ENCODE data around the gene KCNT1. TPM values are rescaled to one million over a fixed set of nuclear protein-coding genes. Genes with fewer than 3 reads are reported as not detected.

The KCNT1 gene
- total RNA-seq, 1 experiment from 2014 or later: not detected

DNA sequence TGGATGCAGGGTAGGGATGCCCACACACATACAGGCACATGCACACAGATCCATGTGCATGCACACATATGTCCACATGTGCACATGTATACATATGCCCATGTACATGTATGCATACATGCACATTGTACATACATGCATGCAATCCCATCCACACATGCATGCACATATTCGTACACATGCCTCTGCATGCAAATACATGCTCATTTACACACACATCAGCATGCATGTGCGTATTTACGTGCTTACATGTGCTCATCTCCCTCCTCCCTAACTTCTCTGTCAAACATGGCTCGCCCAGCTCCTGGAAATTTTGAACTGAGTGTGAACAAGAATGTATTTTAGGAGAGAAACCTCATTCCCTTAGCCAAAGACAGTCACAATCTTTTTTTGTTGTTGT is 6.2 kb downstream of the KCNT1 start:
- ChIA-PET CTCF (no interaction called here), POLR2A (ENCODE audit: low non-redundant PET) (no interaction called here)
- no peaks in the 10 kb centered on the region for H3K9me3 ChIP-seq (ENCODE audit: low read depth, low read length, poor library complexity, severe bottlenecking)
- no peak overlapping the region for H3K4me3 ChIP-seq (ENCODE audit: low read depth, low read length, poor library complexity, severe bottlenecking)
- no peaks in the 10 kb centered on the region for H3K36me3 ChIP-seq (ENCODE audit: insufficient read depth, low read length, poor library complexity, severe bottlenecking)
- peaks cover 4% of the 10 kb centered on the region for H3K27me3 ChIP-seq (replicated peaks; ENCODE audit: insufficient read depth, low read depth, low read length, poor library complexity)
- H3K4me1 ChIP-seq (ENCODE audit: insufficient read depth, low read length, poor library complexity, severe bottlenecking): no peaks in the 10 kb centered on the region
- BruUV-seq (replicated peaks): no TSS peak
- H3K27ac ChIP-seq (ENCODE audit: low read depth, low read length, poor library complexity, severe bottlenecking): no peak overlapping the region
- intact Hi-C loops (cut with micrococcal nuclease; ENCODE audit: unreplicated experiment): no loop called here
- DNase-seq (ENCODE audit: low spot score): no peak
- TF ChIP-seq, protein P1, sequence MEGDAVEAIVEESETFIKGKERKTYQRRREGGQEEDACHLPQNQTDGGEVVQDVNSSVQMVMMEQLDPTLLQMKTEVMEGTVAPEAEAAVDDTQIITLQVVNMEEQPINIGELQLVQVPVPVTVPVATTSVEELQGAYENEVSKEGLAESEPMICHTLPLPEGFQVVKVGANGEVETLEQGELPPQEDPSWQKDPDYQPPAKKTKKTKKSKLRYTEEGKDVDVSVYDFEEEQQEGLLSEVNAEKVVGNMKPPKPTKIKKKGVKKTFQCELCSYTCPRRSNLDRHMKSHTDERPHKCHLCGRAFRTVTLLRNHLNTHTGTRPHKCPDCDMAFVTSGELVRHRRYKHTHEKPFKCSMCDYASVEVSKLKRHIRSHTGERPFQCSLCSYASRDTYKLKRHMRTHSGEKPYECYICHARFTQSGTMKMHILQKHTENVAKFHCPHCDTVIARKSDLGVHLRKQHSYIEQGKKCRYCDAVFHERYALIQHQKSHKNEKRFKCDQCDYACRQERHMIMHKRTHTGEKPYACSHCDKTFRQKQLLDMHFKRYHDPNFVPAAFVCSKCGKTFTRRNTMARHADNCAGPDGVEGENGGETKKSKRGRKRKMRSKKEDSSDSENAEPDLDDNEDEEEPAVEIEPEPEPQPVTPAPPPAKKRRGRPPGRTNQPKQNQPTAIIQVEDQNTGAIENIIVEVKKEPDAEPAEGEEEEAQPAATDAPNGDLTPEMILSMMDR (conservative IDR thresholded peaks at IDR 0.05; ENCODE audit: low read depth, low read length): no peak
- no peak for TF ChIP-seq EZH2 (IDR thresholded peaks at IDR 0.05; ENCODE audit: borderline replicate concordance, low read depth, low read length, poor library complexity, severe bottlenecking)

DNA sequence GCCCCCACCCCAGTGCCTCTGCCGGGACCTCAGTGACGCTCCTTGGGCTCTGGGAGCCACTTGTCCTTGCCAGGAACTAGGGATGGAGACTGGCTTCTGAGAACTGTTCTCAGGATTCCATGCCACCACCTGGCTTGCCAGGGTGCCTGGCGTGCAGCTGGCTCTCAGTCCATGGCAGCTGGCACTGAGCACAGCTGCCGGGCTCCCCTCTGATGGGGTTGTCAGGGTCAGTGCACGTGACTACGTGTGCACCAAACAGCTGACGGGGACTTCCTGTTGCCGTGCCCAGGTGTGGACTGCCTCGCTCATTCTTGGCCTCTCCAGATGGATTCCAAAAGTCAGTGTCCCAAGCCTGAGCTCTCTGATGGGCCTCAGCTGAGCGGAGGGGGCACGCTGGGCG is 9.4 kb downstream of the KCNT1 start:
- no TSS peak for BruUV-seq (replicated peaks)
- H3K27ac ChIP-seq (ENCODE audit: low read depth, low read length, poor library complexity, severe bottlenecking): no peak overlapping the region
- ChIA-PET POLR2A (ENCODE audit: low non-redundant PET) (no interaction called here), CTCF (no interaction called here)
- no peaks in the 10 kb centered on the region for H3K36me3 ChIP-seq (ENCODE audit: insufficient read depth, low read length, poor library complexity, severe bottlenecking)
- peaks cover 30% of the 10 kb centered on the region for H3K27me3 ChIP-seq (replicated peaks; ENCODE audit: insufficient read depth, low read depth, low read length, poor library complexity)
- H3K4me3 ChIP-seq (ENCODE audit: low read depth, low read length, poor library complexity, severe bottlenecking): no peak overlapping the region
- no peak for TF ChIP-seq EZH2 (IDR thresholded peaks at IDR 0.05; ENCODE audit: borderline replicate concordance, low read depth, low read length, poor library complexity, severe bottlenecking)
- TF ChIP-seq, protein P1 (conservative IDR thresholded peaks at IDR 0.05; ENCODE audit: low read depth, low read length): no peak
- no peaks in the 10 kb centered on the region for H3K9me3 ChIP-seq (ENCODE audit: low read depth, low read length, poor library complexity, severe bottlenecking)
- peaks cover 5% of the 10 kb centered on the region for H3K4me1 ChIP-seq (ENCODE audit: insufficient read depth, low read length, poor library complexity, severe bottlenecking)
- no peak for DNase-seq (ENCODE audit: low spot score)
- intact Hi-C loops (cut with micrococcal nuclease; ENCODE audit: unreplicated experiment): no loop called here

DNA sequence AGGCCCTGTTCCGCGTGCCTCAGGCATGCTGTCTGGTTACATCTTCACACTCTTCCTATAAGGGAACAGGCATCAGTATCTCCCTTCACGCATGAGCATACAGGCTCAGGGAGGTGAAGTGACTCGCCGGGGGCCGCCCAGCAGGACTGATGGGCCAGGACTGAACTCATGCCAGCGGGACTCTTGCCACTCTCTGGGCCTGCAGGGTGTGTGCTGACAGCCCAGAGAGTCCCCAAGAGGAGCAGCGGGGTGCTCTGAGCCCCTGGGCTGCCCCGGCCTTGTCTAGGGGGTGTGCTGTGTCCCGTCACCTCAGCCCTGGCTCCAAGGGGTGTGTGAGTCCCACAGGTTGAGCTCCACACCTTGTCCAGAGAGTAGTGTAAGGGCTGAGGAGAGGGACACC is 9.9 kb downstream of the KCNT1 start:
- TF ChIP-seq EZH2 (IDR thresholded peaks at IDR 0.05; ENCODE audit: borderline replicate concordance, low read depth, low read length, poor library complexity, severe bottlenecking): no peak
- TF ChIP-seq, protein P1 (conservative IDR thresholded peaks at IDR 0.05; ENCODE audit: low read depth, low read length): no peak
- no peak overlapping the region for H3K4me3 ChIP-seq (ENCODE audit: low read depth, low read length, poor library complexity, severe bottlenecking)
- intact Hi-C loops (cut with micrococcal nuclease; ENCODE audit: unreplicated experiment): no loop called here
- no peak for DNase-seq (ENCODE audit: low spot score)
- peaks cover 5% of the 10 kb centered on the region for H3K4me1 ChIP-seq (ENCODE audit: insufficient read depth, low read length, poor library complexity, severe bottlenecking)
- POLR2A ChIA-PET (ENCODE audit: low non-redundant PET): no interaction called here
- H3K9me3 ChIP-seq (ENCODE audit: low read depth, low read length, poor library complexity, severe bottlenecking): no peaks in the 10 kb centered on the region
- CTCF ChIA-PET: no interaction called here
- no peaks in the 10 kb centered on the region for H3K36me3 ChIP-seq (ENCODE audit: insufficient read depth, low read length, poor library complexity, severe bottlenecking)
- BruUV-seq (replicated peaks): no TSS peak
- H3K27me3 ChIP-seq (replicated peaks; ENCODE audit: insufficient read depth, low read depth, low read length, poor library complexity): peaks cover 35% of the 10 kb centered on the region
- no peak overlapping the region for H3K27ac ChIP-seq (ENCODE audit: low read depth, low read length, poor library complexity, severe bottlenecking)
